Measurements from ENCODE around the gene KLRC4. TPM values are rescaled to one million over a fixed set of nuclear protein-coding genes. Genes with fewer than 3 reads are reported as not detected.
A peak's percentile ranks its signal among the peaks of the same experiment; 100 is the strongest.

KLRC4 gene
- total and polyA plus RNA-seq, 2 of the 8 experiments (the other 6 are each of a cell fraction or from before 2014, with no cell fraction given): not detected

DNA sequence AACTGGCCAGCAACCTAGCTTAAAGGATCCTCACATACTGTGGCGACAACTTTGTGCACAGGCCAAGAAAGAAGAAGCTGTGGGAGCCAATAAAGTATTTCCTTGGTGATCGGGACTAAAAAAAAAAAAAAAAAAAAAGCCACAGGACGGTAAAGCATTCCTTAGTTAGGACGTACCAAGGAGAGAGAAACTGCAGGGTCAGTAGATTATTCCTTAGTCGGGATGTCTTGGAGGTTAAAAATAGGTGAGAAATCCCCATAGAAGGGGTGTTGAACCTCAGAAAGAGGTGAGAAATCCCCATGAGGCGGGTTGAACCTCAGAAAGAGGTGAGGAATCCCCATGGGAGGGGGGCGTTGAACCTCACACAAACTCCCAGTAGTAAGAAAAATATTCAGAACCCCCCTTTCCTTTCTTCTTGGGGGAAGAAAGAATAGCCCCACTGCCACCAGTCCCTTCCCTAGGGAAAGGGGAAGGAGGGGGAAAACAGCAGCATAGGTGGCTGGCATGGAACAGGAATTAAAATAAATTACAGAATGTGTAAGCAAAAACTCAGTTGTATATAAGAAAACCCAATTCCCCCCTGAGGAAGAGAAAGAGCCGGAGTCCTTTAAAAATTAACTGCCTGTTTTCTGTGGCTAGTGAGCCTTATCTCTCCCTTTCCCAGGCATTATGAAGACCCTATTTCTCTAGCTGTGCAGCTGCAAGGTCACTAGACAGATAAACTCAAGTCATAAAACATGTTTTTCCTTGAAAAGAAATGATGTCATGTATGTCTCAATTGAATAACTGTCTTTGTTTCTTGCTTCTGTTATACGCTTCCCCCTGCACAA lies 46.5 kb downstream of the KLRC4 start:
- Histone ChIP-seq H4K8ac (ENCODE audit: extremely low read depth, insufficient read depth, low read length) (no peak overlapping the region), H3K56ac (replicated peaks; ENCODE audit: insufficient read length, low read depth, low read length) (no peak overlapping the region), H2BK120ac (replicated peaks; ENCODE audit: low read depth, low read length) (peak overlapping the region; percentile 22), H3K4me1 (replicated peaks in 1 of 4; ENCODE audit: control insufficient read depth in 3 of 4, insufficient read depth in 4 of 4, low read length in 3 of 4) (peaks cover 14 to 33% (median 20%) of the 10 kb centered on the region in 4 experiments; a peak in 6 of 7 replicates), H3K9me3 (ENCODE audit: insufficient read depth in 2 of 2, low read depth in 1 of 2, low read length in 1 of 2) (peaks cover 4% of the 10 kb centered on the region in 2 experiments; a peak in 2 of 4 replicates), H3K27ac (ENCODE audit: low read depth, low read length) (no peak overlapping the region), H2AFZ (ENCODE audit: low read length) (peak overlapping the region; percentile 91; the same call in 1 of the 2 replicates), H4K20me1 (replicated peaks in 1 of 2; ENCODE audit: control insufficient read depth in 1 of 2, insufficient read depth in 2 of 2, low read length in 2 of 2) (no peaks in the 10 kb centered on the region), H2BK5ac (ENCODE audit: low read depth, low read length) (no peak overlapping the region), H3K4ac (replicated peaks; ENCODE audit: insufficient read length, low read depth, low read length) (no peak overlapping the region), H3K79me2 (ENCODE audit: control insufficient read depth in 1 of 2, insufficient read depth in 2 of 2, low read length in 2 of 2) (no peaks in the 10 kb centered on the region), H3K18ac (ENCODE audit: extremely low read depth, low read length) (0 out of 2 replicates have a peak overlapping the region, but pooled peaks have one; percentile 6), H3K36me3 (ENCODE audit: control insufficient read depth in 2 of 4, insufficient read depth in 4 of 4, low read length in 3 of 4) (peaks cover 0 to 3% (median 0%) of the 10 kb centered on the region in 4 experiments; a peak in 1 of 8 replicates), H3K4me3 (ENCODE audit: extremely low read depth in 1 of 4, insufficient read depth in 2 of 4, low read depth in 3 of 4, low read length in 4 of 4) (peak overlapping the region in 1 of 4 experiments; percentile 18; a peak in 1 of 8 replicates), H2BK12ac (ENCODE audit: low read depth, low read length) (no peak overlapping the region), H3K23ac (ENCODE audit: insufficient read length) (no peak overlapping the region), H3K9ac (replicated peaks in 1 of 4; ENCODE audit: extremely low read depth in 1 of 4, low read depth in 3 of 4, low read length in 3 of 4) (no peak overlapping the region), H3K4me2 (ENCODE audit: insufficient read depth in 1 of 2, low read depth in 2 of 2, low read length in 2 of 2) (peak overlapping the region; percentile 75 to 87), H2BK20ac (ENCODE audit: low read length) (no peak overlapping the region), H3K23me2 (ENCODE audit: low read depth, low read length) (peaks cover 5% of the 10 kb centered on the region), H2AK5ac (ENCODE audit: low read depth, low read length) (no peak overlapping the region), H3K14ac (ENCODE audit: insufficient read length) (no peak overlapping the region), H4K5ac (ENCODE audit: insufficient read length, low read depth, low read length) (no peak overlapping the region), H3K79me1 (ENCODE audit: low read depth, low read length) (no peaks in the 10 kb centered on the region), H2BK15ac (ENCODE audit: low read length) (no peak overlapping the region), H4K91ac (replicated peaks; ENCODE audit: insufficient read length, low read length) (no peak overlapping the region), H3K27me3 (replicated peaks in 1 of 4; ENCODE audit: control insufficient read depth in 3 of 4, extremely low read depth in 1 of 4, insufficient read depth in 3 of 4, low read length in 3 of 4) (no peaks in the 10 kb centered on the region)
- TF ChIP-seq SP4 (IDR thresholded peaks at IDR 0.05; ENCODE audit: low read length) (no peak), NANOG (IDR thresholded peaks at IDR 0.05; ENCODE audit: insufficient read depth, low read depth, low read length, poor library complexity, severe bottlenecking) (no peak), SP1 (IDR thresholded peaks at IDR 0.05; ENCODE audit: low read depth, low read length) (no peak), TAF1 (IDR thresholded peaks at IDR 0.05; ENCODE audit: low read depth, low read length) (no peak), EZH2 (IDR thresholded peaks at IDR 0.05; ENCODE audit: low read depth, low read length, severe bottlenecking) (no peak), JUN (IDR thresholded peaks at IDR 0.05; ENCODE audit: low read depth, low read length) (no peak), CEBPB (IDR thresholded peaks at IDR 0.05; ENCODE audit: low read depth, low read length) (no peak), GABPA (IDR thresholded peaks at IDR 0.05; ENCODE audit: borderline replicate concordance, insufficient read depth, low read length) (no peak), JUND (IDR thresholded peaks at IDR 0.05; ENCODE audit: low read length) (no peak)
- TF ChIP-seq, protein P1, sequence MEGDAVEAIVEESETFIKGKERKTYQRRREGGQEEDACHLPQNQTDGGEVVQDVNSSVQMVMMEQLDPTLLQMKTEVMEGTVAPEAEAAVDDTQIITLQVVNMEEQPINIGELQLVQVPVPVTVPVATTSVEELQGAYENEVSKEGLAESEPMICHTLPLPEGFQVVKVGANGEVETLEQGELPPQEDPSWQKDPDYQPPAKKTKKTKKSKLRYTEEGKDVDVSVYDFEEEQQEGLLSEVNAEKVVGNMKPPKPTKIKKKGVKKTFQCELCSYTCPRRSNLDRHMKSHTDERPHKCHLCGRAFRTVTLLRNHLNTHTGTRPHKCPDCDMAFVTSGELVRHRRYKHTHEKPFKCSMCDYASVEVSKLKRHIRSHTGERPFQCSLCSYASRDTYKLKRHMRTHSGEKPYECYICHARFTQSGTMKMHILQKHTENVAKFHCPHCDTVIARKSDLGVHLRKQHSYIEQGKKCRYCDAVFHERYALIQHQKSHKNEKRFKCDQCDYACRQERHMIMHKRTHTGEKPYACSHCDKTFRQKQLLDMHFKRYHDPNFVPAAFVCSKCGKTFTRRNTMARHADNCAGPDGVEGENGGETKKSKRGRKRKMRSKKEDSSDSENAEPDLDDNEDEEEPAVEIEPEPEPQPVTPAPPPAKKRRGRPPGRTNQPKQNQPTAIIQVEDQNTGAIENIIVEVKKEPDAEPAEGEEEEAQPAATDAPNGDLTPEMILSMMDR (IDR thresholded peaks at IDR 0.05; ENCODE audit: control extremely low read depth in 1 of 3, insufficient read depth in 1 of 3, low read depth in 1 of 3, low read length in 3 of 3): no peak
- FAIRE-seq: no peak
- no peak for DNase-seq (ENCODE audit: low read depth in 1 of 2, low spot score in 2 of 2)
- WGBS, 2 experiments (ENCODE audit: extremely low coverage in 1 of 2, insufficient coverage in 1 of 2, insufficient read length in 1 of 2, insufficient replicate concordance in 2 of 2, low coverage in 1 of 2, low lambda C conversion rate in 2 of 2, missing lambda C conversion rate in 1 of 2): 49% methylated on average over 7 of the region's 9 CpGs; no CpG with 5 or more reads in 1 of the 2 experiments
- ChIA-PET POLR2A (ENCODE audit: partially characterized antibody) (no interaction called here), CTCF (ENCODE audit: partially characterized antibody) (no interaction called here)

All from H1 (cell line).